GM12878 (cell line): ENCODE results near the gene SULT2B1. TPM values are rescaled to one million over a fixed set of nuclear protein-coding genes. Genes with fewer than 3 reads are reported as not detected.

Experiments used
- ATAC-seq: fragments of 200-7000 bp; cut with Tn5 transposase; 3 replicates; pipeline ENCODE4 v1.9.1; 2020; ENCODE audit warnings: mild to moderate bottlenecking, moderate library complexity
- BruUV-seq: library from RNA; stranded (reverse); fragments of 400-500 nt; replicated peaks from 2 replicates; lab custom pipeline; 2021; lab: Mats Ljungman, UMichigan
- CTCF ChIA-PET: fragments of 300-600 bp; sonication (Branson Sonifier 250); formaldehyde crosslinking; extraction: SDS; loops from one replicate; lab custom pipeline; 2021; ENCODE audit warnings: inconsistent platforms; lab: Yijun Ruan, JAX
- POLR2A ChIA-PET: fragments of 350-600 bp; formaldehyde crosslinking; extraction: SDS; loops from one replicate; lab custom pipeline; 2021; ENCODE audit warnings: inconsistent platforms; lab: Charles Lee
- RAD21 ChIA-PET: fragments of 300-600 bp; sonication (Branson Sonifier 250); formaldehyde crosslinking; loops from one replicate; lab custom pipeline; 2023; ENCODE audit warnings: antibody characterized with exemption; ENCODE audit not compliant: unreplicated experiment; lab: Charles Lee
- SMC1A ChIA-PET: fragments of 300-600 bp; sonication (Branson Sonifier 250); formaldehyde crosslinking; loops from one replicate; lab custom pipeline; 2023; ENCODE audit not compliant: unreplicated experiment, uncharacterized antibody; lab: Charles Lee
- DNase-seq: peaks from one replicate; pipeline ENCODE4 v3.0.0-alpha.2; 2011; ENCODE audit warnings: low read depth, low spot score
- FAIRE-seq: peaks from 3 replicates; lab custom pipeline; 2011; peaks lifted over from hg19 to GRCh38; lab: Jason Lieb, UNC
- H2AFZ ChIP-seq: 2 replicates; pipeline ENCODE4 v1.6.0; 2011; ENCODE audit warnings: low read depth, low read length, control low read depth; ENCODE audit not compliant: control insufficient read depth
- H3K27ac ChIP-seq: 2 replicates; pipeline ENCODE4 v1.5.1; 2011; ENCODE audit warnings: control low read depth; ENCODE audit not compliant: control insufficient read depth, insufficient read depth
- H3K27me3 ChIP-seq, 2 experiments: replicated peaks in 1 of 2; 2 replicates each; pipeline versions ENCODE4 v1.6.0 to v1.6.1; 2011; ENCODE audit warnings: low read length in 1 of 2; ENCODE audit not compliant: control insufficient read depth in 2 of 2, insufficient read depth in 2 of 2
- H3K36me3 ChIP-seq, 2 experiments: 2 replicates each; pipeline ENCODE4 v1.5.1; 2011; ENCODE audit warnings: low read length in 1 of 2; ENCODE audit not compliant: control insufficient read depth in 2 of 2, insufficient read depth in 2 of 2
- H3K4me1 ChIP-seq: 2 replicates; pipeline ENCODE4 v1.6.1; 2011; ENCODE audit warnings: mild to moderate bottlenecking, low read length, moderate library complexity, mixed read lengths; ENCODE audit not compliant: control insufficient read depth, insufficient read depth
- H3K4me2 ChIP-seq: 2 replicates; pipeline ENCODE4 v1.6.0; 2011; ENCODE audit warnings: control low read depth; ENCODE audit not compliant: control insufficient read depth, insufficient read depth
- H3K4me3 ChIP-seq: fragments of 200-600 bp; sonication (generic); 2 replicates; pipeline ENCODE4 v1.5.1; 2016
- H3K79me2 ChIP-seq: 2 replicates; pipeline ENCODE4 v1.6.0; 2011; ENCODE audit warnings: low read length; ENCODE audit not compliant: control insufficient read depth, insufficient read depth
- H3K9ac ChIP-seq: 2 replicates; pipeline ENCODE4 v1.8.0; 2011; ENCODE audit warnings: low read length, control low read depth, mixed read lengths; ENCODE audit not compliant: control insufficient read depth, insufficient read depth
- H3K9me3 ChIP-seq: replicated peaks from 3 replicates; pipeline ENCODE4 v1.5.1; 2011; ENCODE audit warnings: mild to moderate bottlenecking, low read length; ENCODE audit not compliant: control insufficient read depth, insufficient read depth
- H4K20me1 ChIP-seq: 2 replicates; pipeline ENCODE4 v1.6.0; 2011; ENCODE audit not compliant: control insufficient read depth, insufficient read depth
- BACH1 ChIP-seq: fragments of 450-650 bp; IDR thresholded peaks from 2 replicates; pipeline ENCODE4 v1.6.1; 2017; ENCODE audit warnings: mild to moderate bottlenecking, borderline replicate concordance
- CEBPB ChIP-seq, 2 experiments: fragments of 150-350 bp in 1 of 2; IDR thresholded peaks; 2 replicates each; pipeline ENCODE4 v1.6.1; 2012 to 2014; ENCODE audit warnings: low read depth in 2 of 2, low read length in 2 of 2, borderline replicate concordance in 1 of 2, inconsistent platforms in 1 of 2
- DPF2 ChIP-seq: fragments of 450-650 bp; IDR thresholded peaks from 2 replicates; pipeline ENCODE4 v1.6.1; 2017; ENCODE audit warnings: mild to moderate bottlenecking
- E4F1 ChIP-seq: fragments of 450-650 bp; IDR thresholded peaks from 2 replicates; pipeline ENCODE4 v1.6.1; 2018; ENCODE audit warnings: borderline replicate concordance, mild to moderate bottlenecking; ENCODE audit not compliant: partially characterized antibody
- ESRRA ChIP-seq: IDR thresholded peaks from 2 replicates; pipeline ENCODE4 v1.6.1; 2012; ENCODE audit warnings: mild to moderate bottlenecking, low read length, improper control_type of control experiment
- HDGF ChIP-seq: fragments of 450-650 bp; IDR thresholded peaks from 2 replicates; pipeline ENCODE4 v1.6.1; 2016; ENCODE audit warnings: antibody characterized with exemption
- IRF3 ChIP-seq: fragments of 450-650 bp; IDR thresholded peaks from 2 replicates; pipeline ENCODE4 v1.6.1; 2014; ENCODE audit warnings: mild to moderate bottlenecking
- JUNB ChIP-seq: IDR thresholded peaks from 2 replicates; pipeline ENCODE4 v1.6.1; 2016; ENCODE audit warnings: antibody characterized with exemption, mild to moderate bottlenecking
- KLF5 ChIP-seq: fragments of 450-650 bp; IDR thresholded peaks from 2 replicates; pipeline ENCODE4 v1.6.1; 2014; ENCODE audit warnings: mild to moderate bottlenecking; ENCODE audit not compliant: partially characterized antibody
- MAX ChIP-seq: IDR thresholded peaks from 2 replicates; pipeline ENCODE4 v1.6.1; 2012; ENCODE audit warnings: low read depth, low read length, improper control_type of control experiment
- PBX3 ChIP-seq: IDR thresholded peaks from 2 replicates; pipeline ENCODE4 v1.6.1; 2011; ENCODE audit warnings: mild to moderate bottlenecking, low read depth, low read length, moderate library complexity; ENCODE audit not compliant: insufficient replicate concordance
- SMAD5 ChIP-seq: IDR thresholded peaks from 2 replicates; pipeline ENCODE4 v1.6.1; 2016; ENCODE audit warnings: antibody characterized with exemption, low read depth
- SREBF2 ChIP-seq: IDR thresholded peaks from 2 replicates; pipeline ENCODE4 v1.6.1; 2012; ENCODE audit warnings: mild to moderate bottlenecking, low read length
- STAT1 ChIP-seq: fragments of 450-650 bp; conservative IDR thresholded peaks from 2 replicates; pipeline ENCODE4 v1.6.1; 2014; ENCODE audit warnings: antibody characterized with exemption, mild to moderate bottlenecking
- TCF12 ChIP-seq: IDR thresholded peaks from 2 replicates; pipeline ENCODE4 v1.6.1; 2011; ENCODE audit warnings: low read depth, mild to moderate bottlenecking, low read length
- ZNF207 ChIP-seq: fragments of 450-650 bp; IDR thresholded peaks from 2 replicates; pipeline ENCODE4 v1.6.1; 2014; ENCODE audit warnings: antibody characterized with exemption, mild to moderate bottlenecking, borderline replicate concordance
- ZZZ3 ChIP-seq: IDR thresholded peaks from 2 replicates; pipeline ENCODE4 v1.6.1; 2011; ENCODE audit warnings: low read depth; ENCODE audit not compliant: control insufficient read depth, insufficient read length
- WGBS: methylation state at CpG from one replicate; pipeline ENCODE4 v1.1.6; 2016; ENCODE audit warnings: low lambda C conversion rate; ENCODE audit not compliant: insufficient replicate concordance, insufficient coverage; ENCODE audit errors: missing lambda C conversion rate; 5-methylcytosine and 5-hydroxymethylcytosine counted together
- in situ Hi-C: fragments of 300-500 bp; cut with MboI; formaldehyde crosslinking; loops from 9 replicates; pipeline ENCODE4 v1.14.3; 2018; ENCODE audit warnings: mixed read lengths
- intact Hi-C: fragments of 100-400 bp; cut with micrococcal nuclease; formaldehyde crosslinking; loops from one replicate; pipeline ENCODE4 v1.14.2; 2022; ENCODE audit not compliant: unreplicated experiment
- polyA plus RNA-seq, 11 experiments: library from polyadenylated mRNA; depleted of rRNA in 4 of 11; unstranded in 6 of 11; stranded (reverse) in 5 of 11; fragments of >200 nt; fragmentation: Nextera tagmentation in 4 of 11; fragmentation: Illumina TruSeq in 1 of 11; extraction: Ambion mirVana in 4 of 11; extraction: Trizol in 1 of 11; gene quantifications; 1 replicate in 1 of 11; 2 replicates in 10 of 11; pipeline versions ENCODE4 v1.2.1 to v1.2.3, GENCODE V29; 2011 to 2016; ENCODE audit warnings: inconsistent platforms in 2 of 11, missing spikeins in 2 of 11, low read depth in 1 of 11
- total RNA-seq, 4 experiments: library from RNA; depleted of rRNA in 3 of 4; stranded (reverse); fragments of >200 nt in 3 of 4; fragmentation: Illumina TruSeq in 1 of 4; extraction: Trizol in 1 of 4; gene quantifications; 2 replicates each; pipeline versions ENCODE4 v1.2.1 to v1.2.3, GENCODE V29; 2013 to 2021

The SULT2B1 gene
- total and polyA plus RNA-seq, 10 of the 15 experiments (the other 5 are each of a cell fraction or from before 2014, with no cell fraction given): 0.11 to 0.14 TPM; not detected in 8

- TF ChIP-seq MAX (no peak), DPF2 (0 out of 2 replicates have a peak, but pooled peaks have one; percentile 49), CEBPB (IDR thresholded peaks at IDR 0.05; ENCODE audit: borderline replicate concordance in 1 of 2, low read depth in 2 of 2, low read length in 2 of 2) (0 out of 4 replicates have a peak, but pooled peaks of 1 of the 2 experiments have one; percentile 4), ZZZ3 (no peak), HDGF (no peak), IRF3 (no peak)
Observed at GRCh38 chr19:48636859-48637448, 85.0 kb downstream of the SULT2B1 start, which contains the start of gene DBP (continued).

GRCh38 chr19:48637449-48637947, 85.5 kb downstream of the SULT2B1 start:
- FAIRE-seq (peak; percentile 98), ATAC-seq (peak; percentile 85), DNase-seq (peak; percentile 96)
- ChIA-PET RAD21 (interaction anchor here (0.9 to 1.3 kb wide), 2 partner anchors 19 to 356 kb away, joined by 3 to 5 read pairs; partner anchors contain the start of genes GYS1, RPL18, RUVBL2 and SPHK2), SMC1A (interaction anchor here (1.0 to 1.3 kb wide), 2 partner anchors 8 to 37 kb away, joined by 3 to 4 read pairs; partner anchors contain the start of gene CA11), POLR2A (interaction anchor here (0.6 to 1.7 kb wide), 6 partner anchors 10 to 328 kb away, joined by 3 to 5 read pairs (median 3); partner anchors contain the start of genes FTL, RPL18 and SPHK2), CTCF (interaction anchor here (1.0 to 1.2 kb wide), 2 partner anchors 8 to 37 kb away, joined by 3 to 5 read pairs; partner anchors contain the start of gene CA11)
- Histone ChIP-seq H3K4me1 (peaks cover 28% of the 10 kb centered on the region), H3K79me2 (peaks cover 5% of the 10 kb centered on the region), H3K27me3 (no peaks in the 10 kb centered on the region), H3K9ac (peak overlapping the region; percentile 72), H2AFZ (peak overlapping the region; percentile 71), H3K9me3 (no peaks in the 10 kb centered on the region), H3K27ac (peak overlapping the region; percentile 93), H3K36me3 (no peaks in the 10 kb centered on the region), H4K20me1 (no peaks in the 10 kb centered on the region), H3K4me3 (peak overlapping the region; percentile 89), H3K4me2 (peak overlapping the region; percentile 86)
- WGBS: under 1% methylated on average over 37 of the region's 38 CpGs
- intact Hi-C loops (loop anchor here (10.0 kb wide), 1 partner anchor 327 kb away; the partner anchor contains the start of gene FTL), in situ Hi-C loops (loop anchor here (25.0 kb wide), 1 partner anchor 1250 kb away; the partner anchor contains the start of genes AKT1S1, IL4I1 and TBC1D17)
- no TSS peak for BruUV-seq
- TF ChIP-seq STAT1 (no peak), SREBF2 (no peak), HDGF (peak; percentile 99), PBX3 (peak; percentile 39), ZNF207 (no peak), BACH1 (no peak; the same call in 1 of the 2 replicates), KLF5 (peak; percentile 21), E4F1 (peak; percentile 92), TCF12 (0 out of 2 replicates have a peak, but pooled peaks have one; percentile 35), ESRRA (peak; percentile 63; the same call in 1 of the 2 replicates), SMAD5 (0 out of 2 replicates have a peak, but pooled peaks have one; percentile 18), JUNB (no peak)
